Measurements from ENCODE around the gene ZNF541. TPM values are rescaled to one million over a fixed set of nuclear protein-coding genes. Genes with fewer than 3 reads are reported as not detected.

Gene ZNF541
- 0.13 TPM in 1 of 2 replicates, not detected in the other for total RNA-seq
- polyA plus RNA-seq = 0.03 and 0.05 TPM in 2 replicates
- polyA plus RNA-seq (2011; cell fraction: cytosol; rRNA removed) = 0.03 and 0.08 TPM in 2 replicates
- polyA plus RNA-seq (2011; cell fraction: nucleus; rRNA removed) = not detected in 2 replicates
- 0.08 and 0.33 TPM in 2 replicates for polyA plus RNA-seq (2012)
- not detected in 2 replicates for polyA minus RNA-seq
- polyA minus RNA-seq (2011; cell fraction: cytosol; rRNA and poly(A)+ RNA removed) = not detected
- polyA minus RNA-seq (2011; cell fraction: nucleus; rRNA and poly(A)+ RNA removed) = not detected in 2 replicates
- Bru-seq, nascent RNA = not detected
- percentile 6 among the genes with signal in this experiment for BruChase-seq, experiment 1, labeled RNA remaining after a 6-hour chase
- BruChase-seq, experiment 2, labeled RNA remaining after a 2-hour chase = percentile 6 among the genes with signal in this experiment
- long read RNA-seq, partial matches to known transcripts = 0 of 1 reads
- long read RNA-seq, other reads (novel, unspliced or antisense) = 1 of 1 reads

GRCh38 chr19:47573071-47574026 is at the start of gene ZNF541:
ZNF541 (minus strand) TSS chr19:47573148; CDS start chr19:47555856, 17,292 bp downstream.
- Histone ChIP-seq H3K4me1 (ENCODE audit: control insufficient read depth, extremely low read depth, insufficient read depth, low read length) (no peaks in the 10 kb centered on the region), H2AFZ (ENCODE audit: low read depth, low read length) (peak within 1 kb of the TSS; percentile 92), H3K9me1 (replicated peaks; ENCODE audit: control insufficient read depth, extremely low read depth, insufficient read depth, low read length) (no peaks in the 10 kb centered on the region), H4K20me1 (replicated peaks; ENCODE audit: control insufficient read depth, extremely low read depth, insufficient read depth, low read length) (no peaks in the 10 kb centered on the region), H3K4me3 (replicated peaks in 1 of 3; ENCODE audit: insufficient read depth in 1 of 3, low read depth in 1 of 3, low read length in 3 of 3) (peak within 1 kb of the TSS in 1 of 3 experiments; percentile 36), H3K9me3 (replicated peaks; ENCODE audit: control insufficient read depth, insufficient read depth, low read length) (no peaks in the 10 kb centered on the region), H3K9ac (replicated peaks; ENCODE audit: extremely low read depth, insufficient read depth, low read length) (no peak within 1 kb of the TSS), H3K4me2 (ENCODE audit: insufficient read depth, low read length) (no peak within 1 kb of the TSS), H3K36me3 (ENCODE audit: control insufficient read depth in 2 of 2, extremely low read depth in 1 of 2, insufficient read depth in 2 of 2, low read length in 2 of 2) (no peaks in the 10 kb centered on the region), H3K27ac (ENCODE audit: insufficient read depth, low read depth, low read length) (no peak within 1 kb of the TSS), H3K79me2 (ENCODE audit: control insufficient read depth, insufficient read depth, low read length) (no peaks in the 10 kb centered on the region), H3K27me3 (ENCODE audit: control insufficient read depth in 2 of 2, insufficient read depth in 2 of 2, low read length in 2 of 2) (peaks cover 2 to 11% of the 10 kb centered on the region in 2 experiments)
- POLR2A ChIA-PET = no interaction called here
- intact Hi-C loops (cut with micrococcal nuclease) = no loop called here
- DNase-seq (ENCODE audit: low read depth, low spot score) (peak; percentile 40), FAIRE-seq (peak; percentile 18)
- CTCF ChIA-PET = interaction anchor here (1.4 kb wide), 1 partner anchor 37 kb away, joined by 5 read pairs; no protein-coding TSS in a partner anchor
- dilution Hi-C loops (cut with MboI; ENCODE audit: extremely low pct_ligation_motif_present, low sequenced_read_pairs) = no loop called here
- TF ChIP-seq FOS (IDR thresholded peaks at IDR 0.05; ENCODE audit: borderline replicate concordance, insufficient read depth, low read length) = no peak
- no TSS peak for BruUV-seq (replicated peaks)

GRCh38 chr19:47619763-47620162 is 46.8 kb upstream of the ZNF541 start:
- ChIA-PET POLR2A (interaction anchor here (0.6 kb wide), 1 partner anchor 11 kb away, joined by 6 read pairs; the partner anchor contains the start of gene BICRA), CTCF (no interaction called here)
- H4K20me1 ChIP-seq (replicated peaks; ENCODE audit: control insufficient read depth, extremely low read depth, insufficient read depth, low read length) = peaks cover 9% of the 10 kb centered on the region
- DNase-seq (ENCODE audit: low read depth, low spot score) = no peak
- H2AFZ ChIP-seq (ENCODE audit: low read depth, low read length) = no peak overlapping the region
- no peaks in the 10 kb centered on the region for H3K27me3 ChIP-seq (ENCODE audit: control insufficient read depth in 2 of 2, insufficient read depth in 2 of 2, low read length in 2 of 2)
- H3K4me3 ChIP-seq (replicated peaks in 1 of 3; ENCODE audit: insufficient read depth in 1 of 3, low read depth in 1 of 3, low read length in 3 of 3) = no peak overlapping the region
- no peak overlapping the region for H3K9ac ChIP-seq (replicated peaks; ENCODE audit: extremely low read depth, insufficient read depth, low read length)
- no peak overlapping the region for H3K27ac ChIP-seq (ENCODE audit: insufficient read depth, low read depth, low read length)
- TF ChIP-seq EZH2 (IDR thresholded peaks at IDR 0.05; ENCODE audit: borderline replicate concordance, low read depth, low read length, severe bottlenecking) = no peak
- TF ChIP-seq CTCF (IDR thresholded peaks at IDR 0.05; ENCODE audit: extremely low read depth in 1 of 2, insufficient read depth in 1 of 2, low read depth in 1 of 2, low read length in 2 of 2) = no peak
- TF ChIP-seq POLR2A (IDR thresholded peaks at IDR 0.05; ENCODE audit: low read depth, low read length) = no peak
- no peak for TF ChIP-seq POLR2AphosphoS5 (IDR thresholded peaks at IDR 0.05; ENCODE audit: insufficient read depth, low read depth, low read length)
- no peak for TF ChIP-seq MAX (IDR thresholded peaks at IDR 0.05; ENCODE audit: insufficient read depth, insufficient read length)
- TF ChIP-seq JUN (IDR thresholded peaks at IDR 0.05; ENCODE audit: borderline replicate concordance, insufficient read depth, insufficient read length, low read depth) = no peak
- no peak for TF ChIP-seq MYC (IDR thresholded peaks at IDR 0.05; ENCODE audit: low read depth, low read length)
- no peak for TF ChIP-seq FOS (IDR thresholded peaks at IDR 0.05; ENCODE audit: borderline replicate concordance, insufficient read depth, low read length)
- TF ChIP-seq GATA2 (IDR thresholded peaks at IDR 0.05; ENCODE audit: insufficient read depth, insufficient read length, low read depth, low read length) = no peak
- H3K4me2 ChIP-seq (ENCODE audit: insufficient read depth, low read length) = no peak overlapping the region
- peaks cover 0 to 7% of the 10 kb centered on the region in 2 experiments for H3K36me3 ChIP-seq (ENCODE audit: control insufficient read depth in 2 of 2, extremely low read depth in 1 of 2, insufficient read depth in 2 of 2, low read length in 2 of 2)
- no peaks in the 10 kb centered on the region for H3K9me1 ChIP-seq (replicated peaks; ENCODE audit: control insufficient read depth, extremely low read depth, insufficient read depth, low read length)
- H3K4me1 ChIP-seq (ENCODE audit: control insufficient read depth, extremely low read depth, insufficient read depth, low read length) = no peaks in the 10 kb centered on the region
- dilution Hi-C loops (cut with MboI; ENCODE audit: extremely low pct_ligation_motif_present, low sequenced_read_pairs) (no loop called here), intact Hi-C loops (cut with micrococcal nuclease) (no loop called here)
- no TSS peak for BruUV-seq (replicated peaks)
- FAIRE-seq = no peak
- H3K9me3 ChIP-seq (replicated peaks; ENCODE audit: control insufficient read depth, insufficient read depth, low read length) = no peaks in the 10 kb centered on the region
- H3K79me2 ChIP-seq (ENCODE audit: control insufficient read depth, insufficient read depth, low read length) = peaks cover 89% of the 10 kb centered on the region
